ENCODE data around the gene MCC.
A peak's percentile ranks its signal among the peaks of the same experiment; 100 is the strongest.

Gene MCC

GRCh38 chr5:113108485-113108884 lies 379.8 kb downstream of the MCC start:
- no peak for DNase-seq (ENCODE audit: low read depth)

- no peak for DNase-seq (ENCODE audit: low read depth)
These were observed 381.4 kb downstream of the MCC start for GRCh38 chr5:113106821-113107220.

- no peak for DNase-seq (ENCODE audit: low read depth)
These were observed 382.5 kb downstream of the MCC start for GRCh38 chr5:113105693-113106280.

- no peak for DNase-seq (ENCODE audit: low read depth)
These were observed 384.9 kb downstream of the MCC start for GRCh38 chr5:113103330-113103729.

- DNase-seq (ENCODE audit: low read depth) = no peak
These were observed 386.1 kb downstream of the MCC start for GRCh38 chr5:113102121-113102531.

- DNase-seq (ENCODE audit: low read depth) = no peak
These were observed 387.3 kb downstream of the MCC start for GRCh38 chr5:113100981-113101380.

GRCh38 chr5:113099822-113100221 lies 388.4 kb downstream of the MCC start:
- no peak for DNase-seq (ENCODE audit: low read depth)

- no peak for DNase-seq (ENCODE audit: low read depth)
These were observed 389.9 kb downstream of the MCC start for GRCh38 chr5:113098378-113098777.

GRCh38 chr5:113095831-113096230 lies 392.4 kb downstream of the MCC start:
- DNase-seq (ENCODE audit: low read depth) = no peak

GRCh38 chr5:113093558-113093957 lies 394.7 kb downstream of the MCC start:
- no peak for DNase-seq (ENCODE audit: low read depth)

GRCh38 chr5:113092683-113093082 lies 395.6 kb downstream of the MCC start:
- DNase-seq (ENCODE audit: low read depth) = no peak

GRCh38 chr5:113091622-113092021 lies 396.6 kb downstream of the MCC start:
- no peak for DNase-seq (ENCODE audit: low read depth)

GRCh38 chr5:113090336-113091106 lies 397.7 kb downstream of the MCC start:
- DNase-seq (ENCODE audit: low read depth) = no peak

GRCh38 chr5:113089653-113090335 lies 398.5 kb downstream of the MCC start:
- no peak for DNase-seq (ENCODE audit: low read depth)

GRCh38 chr5:113087976-113088514 lies 400.2 kb downstream of the MCC start:
- no peak for DNase-seq (ENCODE audit: low read depth)

GRCh38 chr5:113085880-113086409 lies 402.3 kb downstream of the MCC start:
- no peak for DNase-seq (ENCODE audit: low read depth)

- DNase-seq (ENCODE audit: low read depth) = no peak
These were observed 403.2 kb downstream of the MCC start for GRCh38 chr5:113085084-113085414.

- DNase-seq (ENCODE audit: low read depth) = no peak
These were observed 403.7 kb downstream of the MCC start for GRCh38 chr5:113084402-113085083.

- DNase-seq (ENCODE audit: low read depth) = no peak
These were observed 404.8 kb downstream of the MCC start for GRCh38 chr5:113083481-113083880.

GRCh38 chr5:113082547-113082905 lies 405.7 kb downstream of the MCC start:
- no peak for DNase-seq (ENCODE audit: low read depth)

GRCh38 chr5:113081881-113082546 lies 406.2 kb downstream of the MCC start:
- DNase-seq (ENCODE audit: low read depth) = peak; percentile 14

Measured in HS-27A (cell line).